IPS-15b (cell line): Measurements from ENCODE around the gene ZBTB7C.

Experiments used
- H3K27me3 ChIP-seq: one replicate; pipeline ENCODE4 v1.6.1; 2013; ENCODE audit warnings: low read length; ENCODE audit not compliant: control insufficient read depth, insufficient read depth
- H3K36me3 ChIP-seq: one replicate; pipeline ENCODE4 v1.6.1; 2013; ENCODE audit warnings: low read length; ENCODE audit not compliant: control insufficient read depth, insufficient read depth
- H3K4me1 ChIP-seq: one replicate; pipeline ENCODE4 v1.6.1; 2013; ENCODE audit warnings: mild to moderate bottlenecking, low read length; ENCODE audit not compliant: control insufficient read depth, insufficient read depth
- H3K4me3 ChIP-seq: one replicate; pipeline ENCODE4 v1.5.1; 2013; ENCODE audit warnings: low read depth, low read length
- H3K9ac ChIP-seq: one replicate; pipeline ENCODE4 v1.6.1; 2013; ENCODE audit warnings: low read depth, mild to moderate bottlenecking, low read length
- H3K9me3 ChIP-seq: one replicate; pipeline ENCODE4 v1.6.1; 2013; ENCODE audit warnings: mild to moderate bottlenecking, low read length; ENCODE audit not compliant: control insufficient read depth, insufficient read depth

Gene ZBTB7C

DNA sequence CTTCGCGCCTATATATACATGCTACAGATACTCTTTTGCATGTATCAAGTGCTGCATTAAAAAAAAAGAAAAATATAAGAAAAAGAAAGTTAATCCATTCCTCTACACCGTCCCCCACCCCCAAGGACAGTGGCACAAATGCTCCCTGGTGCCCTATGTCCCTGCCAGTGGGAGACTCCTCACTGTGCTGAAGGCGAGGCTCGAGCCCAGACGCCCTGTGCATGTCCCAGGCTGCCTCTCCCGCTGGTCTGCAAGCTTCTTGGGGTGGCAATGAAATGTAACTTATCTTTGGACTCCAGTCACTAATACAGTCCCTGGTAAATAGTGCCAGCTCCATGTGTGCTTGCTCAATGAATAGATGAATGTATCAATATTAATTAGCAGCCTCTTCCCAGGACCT is 293.2 kb downstream of the ZBTB7C start:
- H3K27me3 ChIP-seq: no peaks in the 10 kb centered on the region
- no peak overlapping the region for H3K4me3 ChIP-seq
- H3K9ac ChIP-seq: no peak overlapping the region
- no peaks in the 10 kb centered on the region for H3K36me3 ChIP-seq
- H3K4me1 ChIP-seq: no peaks in the 10 kb centered on the region
- no peaks in the 10 kb centered on the region for H3K9me3 ChIP-seq

DNA sequence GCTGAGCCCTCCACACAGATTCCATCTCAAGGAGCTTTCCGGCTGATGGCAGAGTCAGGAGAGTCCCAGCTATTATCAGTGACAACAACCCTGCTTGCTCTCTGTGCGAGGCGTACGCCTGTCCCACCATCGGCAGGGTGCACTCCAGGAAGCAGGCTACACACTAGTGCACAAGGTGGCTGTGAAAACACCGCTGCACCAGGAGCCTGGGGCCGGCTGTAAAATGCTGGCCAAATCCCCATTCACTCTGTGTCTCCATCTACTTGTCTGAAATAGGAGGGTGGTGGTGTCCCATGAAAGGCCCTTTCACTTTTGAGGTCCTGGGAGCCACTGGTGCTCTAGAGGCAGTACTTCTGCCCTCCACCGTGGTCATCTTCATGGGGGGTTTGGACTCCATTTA is 295.5 kb downstream of the ZBTB7C start:
- Histone ChIP-seq H3K4me1 (peaks cover 5% of the 10 kb centered on the region), H3K4me3 (no peak overlapping the region), H3K9ac (no peak overlapping the region), H3K27me3 (peaks cover 6% of the 10 kb centered on the region), H3K9me3 (no peaks in the 10 kb centered on the region), H3K36me3 (no peaks in the 10 kb centered on the region)

DNA sequence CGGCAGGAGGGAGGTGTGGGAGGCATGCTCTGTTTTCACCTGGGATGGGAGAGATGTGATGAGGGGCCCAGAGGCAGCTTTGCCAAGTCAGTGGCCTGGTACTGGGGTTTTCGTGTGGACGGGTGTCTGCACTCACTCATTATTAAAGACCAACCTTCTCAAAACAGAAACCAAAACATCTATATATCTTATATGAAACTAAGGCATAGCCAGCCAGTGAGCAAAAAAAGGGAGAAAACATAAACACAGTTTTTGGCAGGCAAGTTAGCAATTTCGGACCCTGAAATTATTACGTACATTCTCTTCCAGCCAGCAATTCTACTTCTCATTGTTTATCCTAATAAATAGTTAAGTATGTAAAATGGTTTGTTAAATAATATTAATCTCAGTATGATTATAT is 297.6 kb downstream of the ZBTB7C start:
- Histone ChIP-seq H3K4me1 (peaks cover 5% of the 10 kb centered on the region), H3K9me3 (no peaks in the 10 kb centered on the region), H3K9ac (no peak overlapping the region), H3K27me3 (peaks cover 6% of the 10 kb centered on the region), H3K4me3 (no peak overlapping the region), H3K36me3 (no peaks in the 10 kb centered on the region)

DNA sequence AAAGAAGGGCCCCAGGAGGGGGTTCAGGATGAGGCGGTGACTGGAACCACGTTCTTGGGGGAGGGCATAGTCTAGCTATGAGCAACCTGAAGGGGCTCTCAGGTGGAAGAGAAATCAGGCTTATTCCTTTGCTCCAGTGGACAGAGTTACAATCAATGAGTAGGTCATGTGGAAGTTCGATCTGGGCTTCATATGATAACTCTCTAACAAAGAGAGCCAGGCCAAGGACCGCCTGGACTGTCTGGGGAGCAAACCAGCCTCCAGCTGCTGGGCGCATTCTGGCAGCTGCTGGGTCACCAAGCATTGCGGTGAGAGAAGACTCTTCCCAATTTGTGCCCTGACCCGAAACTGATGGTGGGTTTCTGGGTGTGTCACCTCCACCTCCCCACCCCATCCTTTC is 298.4 kb downstream of the ZBTB7C start:
- no peaks in the 10 kb centered on the region for H3K36me3 ChIP-seq
- H3K4me3 ChIP-seq: no peak overlapping the region
- no peak overlapping the region for H3K9ac ChIP-seq
- peaks cover 6% of the 10 kb centered on the region for H3K27me3 ChIP-seq
- no peaks in the 10 kb centered on the region for H3K9me3 ChIP-seq
- peaks cover 5% of the 10 kb centered on the region for H3K4me1 ChIP-seq

DNA sequence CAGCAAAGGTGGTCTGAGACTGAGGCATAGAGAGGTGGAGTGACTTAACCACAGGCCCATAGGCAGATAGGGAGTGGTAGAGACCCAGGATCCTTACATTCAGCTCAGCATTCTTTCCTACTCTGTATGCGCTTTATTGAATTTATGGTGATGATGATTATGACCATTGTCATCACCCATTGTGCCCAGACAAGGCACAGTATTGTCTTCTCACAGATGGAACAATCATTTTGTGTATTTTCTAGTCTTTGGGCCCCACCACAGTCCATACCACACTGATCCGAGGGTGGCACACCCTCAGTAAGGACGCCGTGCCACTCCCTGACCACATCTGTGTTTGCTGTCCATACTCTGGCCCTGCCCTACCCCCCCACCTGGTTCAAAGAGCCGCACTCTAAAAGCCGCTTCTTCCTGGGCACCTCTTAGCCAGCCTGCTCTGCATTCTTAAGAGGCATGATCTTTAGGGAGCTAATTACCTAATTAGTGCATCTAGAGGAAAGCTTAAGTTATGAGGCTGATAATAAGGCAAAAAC is 299.2 kb downstream of the ZBTB7C start:
- peaks cover 6% of the 10 kb centered on the region for H3K27me3 ChIP-seq
- H3K36me3 ChIP-seq: no peaks in the 10 kb centered on the region
- no peaks in the 10 kb centered on the region for H3K9me3 ChIP-seq
- no peak overlapping the region for H3K4me3 ChIP-seq
- peaks cover 5% of the 10 kb centered on the region for H3K4me1 ChIP-seq
- H3K9ac ChIP-seq: no peak overlapping the region

DNA sequence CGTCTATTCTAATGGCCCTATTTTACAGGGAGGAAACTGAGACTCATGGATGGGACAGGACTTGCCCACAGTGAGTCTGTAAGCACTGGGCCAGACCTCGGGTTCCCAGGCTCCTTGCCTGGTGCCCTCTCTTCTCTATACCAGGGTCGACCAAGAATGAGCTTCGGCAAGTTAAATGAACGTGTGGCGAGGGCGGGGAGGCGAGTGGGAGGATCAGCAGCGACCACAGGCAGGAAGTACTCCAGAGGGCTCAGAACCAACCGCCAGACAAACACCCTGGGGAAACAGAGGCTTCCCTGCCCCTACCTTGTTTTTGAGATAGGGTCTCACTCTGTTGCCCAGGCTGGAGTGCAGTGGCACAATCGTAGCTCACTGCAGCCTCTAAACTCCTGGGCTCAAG is 301.0 kb downstream of the ZBTB7C start:
- Histone ChIP-seq H3K4me3 (no peak overlapping the region), H3K9ac (no peak overlapping the region), H3K36me3 (no peaks in the 10 kb centered on the region), H3K9me3 (no peaks in the 10 kb centered on the region), H3K27me3 (peaks cover 6% of the 10 kb centered on the region), H3K4me1 (peaks cover 5% of the 10 kb centered on the region)

DNA sequence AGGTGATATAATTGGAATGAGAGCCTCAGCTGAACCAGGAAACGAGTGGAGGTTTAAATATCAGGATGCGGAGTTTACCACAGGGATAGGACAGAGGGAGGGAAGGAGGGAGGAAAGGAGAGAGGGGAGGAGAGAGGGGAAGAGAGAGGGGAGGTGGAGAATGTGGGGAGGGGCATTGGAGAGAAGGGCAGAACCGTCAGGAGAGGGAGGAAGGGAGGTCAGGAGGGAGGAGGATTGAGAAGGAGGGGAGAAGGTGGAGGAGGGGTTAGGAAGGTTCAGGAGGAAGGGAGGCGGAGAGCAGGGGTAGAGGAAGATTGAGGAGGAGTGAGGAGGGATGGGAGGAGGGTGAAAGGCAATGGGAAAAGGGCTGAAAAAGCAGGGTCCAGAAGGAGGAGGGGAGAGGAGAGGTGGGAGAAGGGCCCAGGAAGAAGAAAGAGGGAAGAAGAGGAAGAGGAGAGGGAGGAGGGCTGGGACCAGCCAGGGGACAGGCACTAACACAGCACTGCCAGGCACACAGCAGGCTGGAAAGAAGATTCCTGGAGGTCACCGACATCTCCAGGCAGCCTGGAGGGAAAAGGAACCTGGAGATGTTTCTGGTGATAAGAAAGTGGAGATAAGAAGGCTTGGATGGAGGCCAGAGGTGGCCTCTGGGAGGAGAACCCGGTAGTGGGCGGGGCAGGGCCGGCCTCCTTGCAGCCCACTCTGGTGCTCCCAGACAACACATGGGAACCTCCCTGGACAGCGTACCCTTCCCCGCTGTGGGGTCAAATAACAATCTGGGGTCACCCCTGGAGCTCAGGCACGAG is 302.0 kb downstream of the ZBTB7C start:
- no peak overlapping the region for H3K9ac ChIP-seq
- no peak overlapping the region for H3K4me3 ChIP-seq
- no peaks in the 10 kb centered on the region for H3K9me3 ChIP-seq
- H3K4me1 ChIP-seq: peaks cover 5% of the 10 kb centered on the region
- H3K27me3 ChIP-seq: peaks cover 6% of the 10 kb centered on the region
- no peaks in the 10 kb centered on the region for H3K36me3 ChIP-seq

DNA sequence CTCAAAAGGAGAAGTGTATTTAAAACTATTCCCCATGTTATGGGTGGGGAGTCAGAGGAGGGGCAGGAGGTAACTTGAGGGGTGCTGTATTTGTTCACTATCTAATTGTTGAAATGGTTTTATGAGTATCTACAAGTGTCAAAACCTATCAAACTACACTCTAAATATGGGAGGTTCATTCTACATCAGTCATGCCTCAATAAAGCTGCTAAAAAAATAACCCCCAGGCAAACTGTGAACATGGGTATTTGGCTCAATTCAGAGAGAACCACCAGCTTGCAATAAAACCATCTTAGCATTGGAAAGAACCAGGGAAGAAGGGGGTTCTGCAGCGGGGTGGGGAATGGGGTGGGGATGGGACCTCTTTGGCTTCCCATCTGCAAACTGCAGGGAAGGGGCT is 302.7 kb downstream of the ZBTB7C start:
- Histone ChIP-seq H3K4me1 (peaks cover 6% of the 10 kb centered on the region), H3K36me3 (no peaks in the 10 kb centered on the region), H3K4me3 (no peak overlapping the region), H3K27me3 (peaks cover 6% of the 10 kb centered on the region), H3K9ac (no peak overlapping the region), H3K9me3 (no peaks in the 10 kb centered on the region)

DNA sequence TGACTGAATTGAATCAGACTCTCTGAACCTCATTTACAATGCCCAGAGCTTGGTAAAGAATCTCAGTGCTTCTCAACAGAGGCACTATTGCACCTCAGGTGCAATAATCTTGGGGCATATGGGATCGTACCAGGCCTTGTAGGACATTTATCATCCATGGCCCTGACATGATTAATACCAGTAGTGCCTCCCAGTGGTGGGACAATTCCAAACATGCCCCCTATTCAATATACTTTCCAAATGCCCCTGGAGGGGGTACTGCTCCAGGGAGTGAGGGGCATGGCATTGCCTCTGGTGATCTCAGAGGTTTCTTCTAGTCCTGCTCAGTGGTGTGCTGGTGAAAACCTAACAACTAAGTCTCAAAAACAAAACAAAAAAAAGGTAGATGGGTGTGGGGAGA is 303.9 kb downstream of the ZBTB7C start:
- Histone ChIP-seq H3K9ac (no peak overlapping the region), H3K27me3 (peaks cover 3% of the 10 kb centered on the region), H3K4me3 (no peak overlapping the region), H3K36me3 (no peaks in the 10 kb centered on the region), H3K4me1 (peaks cover 15% of the 10 kb centered on the region), H3K9me3 (no peaks in the 10 kb centered on the region)

DNA sequence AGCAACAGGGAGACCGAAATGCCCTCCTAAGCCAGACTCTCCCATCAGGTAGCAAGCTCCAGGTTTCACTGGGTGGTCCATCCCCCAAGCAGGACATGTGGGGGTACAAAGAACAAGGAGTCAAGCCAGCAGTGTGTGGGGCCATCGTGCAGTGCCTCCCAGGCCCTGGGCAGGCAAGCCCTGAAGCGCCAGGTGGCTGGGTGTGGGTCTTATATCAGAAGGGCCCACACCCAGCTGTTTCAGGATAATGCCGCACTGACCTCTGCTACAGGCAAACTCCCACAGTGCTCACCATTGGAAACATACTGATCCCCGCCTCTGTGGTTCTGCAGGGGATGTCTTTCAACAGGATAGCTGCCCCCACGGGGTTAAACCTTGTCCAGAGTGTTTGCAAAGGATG is 304.5 kb downstream of the ZBTB7C start:
- Histone ChIP-seq H3K9me3 (no peaks in the 10 kb centered on the region), H3K27me3 (peaks cover under 1% of the 10 kb centered on the region), H3K9ac (no peak overlapping the region), H3K4me1 (peaks cover 15% of the 10 kb centered on the region), H3K4me3 (no peak overlapping the region), H3K36me3 (no peaks in the 10 kb centered on the region)

DNA sequence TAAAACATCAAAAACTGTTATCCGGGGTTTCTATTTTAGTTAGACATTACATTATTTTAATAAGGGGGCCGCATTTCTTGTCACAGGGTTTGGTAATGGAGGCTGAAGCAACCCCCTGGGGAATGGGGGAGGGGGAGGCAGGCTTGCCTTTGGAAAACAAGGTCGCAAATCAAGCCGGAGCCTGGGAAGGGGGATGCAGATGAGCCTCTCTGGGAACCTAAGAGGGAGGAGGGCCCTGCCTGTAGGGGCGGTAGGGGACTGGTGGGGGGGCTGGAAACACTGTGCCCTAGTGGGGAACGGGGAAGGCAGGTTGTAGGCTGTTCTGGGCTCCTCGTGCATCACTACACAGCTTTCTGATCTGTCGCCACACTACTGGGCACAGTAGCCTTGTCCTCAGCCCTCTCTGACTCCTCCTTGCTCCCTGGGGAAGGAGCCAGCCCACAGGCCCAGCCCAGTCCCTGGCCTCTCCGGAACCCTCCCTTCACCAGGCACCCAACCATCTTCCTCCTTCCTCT is 308.5 kb downstream of the ZBTB7C start:
- peak overlapping the region; percentile 50 for H3K9ac ChIP-seq

DNA sequence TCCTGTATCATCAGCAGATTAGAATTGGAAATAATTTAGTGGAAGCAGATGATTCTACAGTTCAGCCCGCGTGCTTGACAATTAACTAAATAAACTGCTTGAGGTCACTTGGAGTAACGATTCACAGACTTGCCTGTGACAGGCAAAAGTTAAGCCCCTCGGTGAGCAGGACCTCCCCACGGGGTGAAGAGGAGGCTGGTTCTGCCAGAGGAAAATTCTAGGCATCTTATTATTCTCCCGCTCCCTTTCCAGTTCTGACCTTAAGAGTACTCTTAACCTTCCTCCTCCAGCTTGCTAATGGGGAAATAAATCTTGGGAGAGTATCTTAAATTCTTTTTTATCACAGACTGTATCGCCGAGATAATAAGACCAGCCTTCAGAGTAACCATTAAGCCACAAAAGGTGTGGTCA is 309.0 kb downstream of the ZBTB7C start:
- peaks cover 14% of the 10 kb centered on the region for H3K4me1 ChIP-seq
- H3K9ac ChIP-seq: no peak overlapping the region
- no peak overlapping the region for H3K4me3 ChIP-seq
- no peaks in the 10 kb centered on the region for H3K36me3 ChIP-seq
- no peaks in the 10 kb centered on the region for H3K9me3 ChIP-seq
- H3K27me3 ChIP-seq: no peaks in the 10 kb centered on the region

More for the DNA sequence above, 308.5 kb downstream of the ZBTB7C start:
- peak overlapping the region; percentile 27 for H3K4me3 ChIP-seq
- peaks cover 14% of the 10 kb centered on the region for H3K4me1 ChIP-seq
- no peaks in the 10 kb centered on the region for H3K27me3 ChIP-seq
- no peaks in the 10 kb centered on the region for H3K9me3 ChIP-seq
- no peaks in the 10 kb centered on the region for H3K36me3 ChIP-seq
